OCI-LY1 (cell line): ENCODE measurements around the gene SEMA3C.

Experiments used
- H2AFZ ChIP-seq: fragments of 200-600 bp; sonication (generic), shearing (Covaris generic); 2 replicates; pipeline ENCODE4 v1.6.0; 2014; ENCODE audit warnings: antibody characterized with exemption, mild to moderate bottlenecking, low read length
- H3F3A ChIP-seq: fragments of 200-600 bp; sonication (generic), shearing (Covaris generic); 2 replicates; pipeline ENCODE4 v1.6.0; 2014; ENCODE audit warnings: mild to moderate bottlenecking, antibody characterized with exemption, low read length, moderate library complexity; ENCODE audit not compliant: insufficient read depth
- H3K27ac ChIP-seq: fragments of 200-600 bp; sonication (generic); 2 replicates; pipeline ENCODE4 v1.5.1; 2014; ENCODE audit warnings: low read length, mixed run types, mild to moderate bottlenecking, low read depth; ENCODE audit not compliant: poor library complexity, severe bottlenecking
- H3K27me3 ChIP-seq: fragments of 200-600 bp; sonication (generic); 2 replicates; pipeline ENCODE4 v1.6.0; 2014; ENCODE audit warnings: antibody characterized with exemption, mild to moderate bottlenecking, low read length, moderate library complexity; ENCODE audit not compliant: insufficient read depth
- H3K36me3 ChIP-seq: fragments of 200-600 bp; sonication (generic); 2 replicates; pipeline ENCODE4 v1.6.1; 2014; ENCODE audit warnings: mild to moderate bottlenecking, antibody characterized with exemption, low read length, moderate library complexity, mixed read lengths; ENCODE audit not compliant: insufficient read depth
- H3K4me1 ChIP-seq: fragments of 200-600 bp; sonication (generic); 2 replicates; pipeline ENCODE4 v1.5.1; 2014; ENCODE audit warnings: mild to moderate bottlenecking, low read length, moderate library complexity; ENCODE audit not compliant: insufficient read depth, severe bottlenecking
- H3K4me2 ChIP-seq: fragments of 200-600 bp; sonication (generic), shearing (Covaris generic); 2 replicates; pipeline ENCODE4 v1.6.1; 2014; ENCODE audit warnings: low read length
- H3K4me3 ChIP-seq: fragments of 200-600 bp; sonication (generic); 2 replicates; pipeline ENCODE4 v1.5.1; 2014; ENCODE audit warnings: low read length, low read depth, mild to moderate bottlenecking, mixed read lengths; ENCODE audit not compliant: poor library complexity, severe bottlenecking
- H3K79me2 ChIP-seq: fragments of 200-600 bp; shearing (Covaris generic); 2 replicates; pipeline ENCODE4 v1.6.1; 2016; ENCODE audit warnings: mixed run types, low read length, mixed read lengths; ENCODE audit not compliant: insufficient read depth
- H3K9ac ChIP-seq: fragments of 200-600 bp; sonication (generic), shearing (Covaris generic); 2 replicates; pipeline ENCODE4 v1.6.1; 2014; ENCODE audit warnings: mild to moderate bottlenecking, low read length, mixed read lengths
- H3K9me2 ChIP-seq: fragments of 200-600 bp; sonication (generic), shearing (Covaris generic); 2 replicates; pipeline ENCODE4 v1.6.1; 2014; ENCODE audit warnings: low read depth, mild to moderate bottlenecking, low read length, mixed read lengths
- H3K9me3 ChIP-seq: fragments of 200-600 bp; shearing (Covaris generic); 2 replicates; pipeline ENCODE4 v1.6.1; 2014; ENCODE audit warnings: low read length, mixed read lengths
- H4K20me1 ChIP-seq: fragments of 200-600 bp; sonication (generic), shearing (Covaris generic); 2 replicates; pipeline ENCODE4 v1.6.0; 2016; ENCODE audit warnings: mild to moderate bottlenecking, low read length; ENCODE audit not compliant: insufficient read depth
- CTCF ChIP-seq: fragments of 200-600 bp; sonication (generic), shearing (Covaris generic); IDR thresholded peaks from 2 replicates; pipeline ENCODE4 v1.5.1; 2017; ENCODE audit warnings: mild to moderate bottlenecking, antibody characterized with exemption, low read length, moderate library complexity, mixed read lengths
- EZH2 ChIP-seq: fragments of 200-600 bp; sonication (generic), shearing (Covaris generic); IDR thresholded peaks from 2 replicates; pipeline ENCODE4 v1.8.0; 2017; ENCODE audit warnings: borderline replicate concordance, mixed run types, mild to moderate bottlenecking, antibody characterized with exemption, low read length, moderate library complexity, mixed read lengths

Gene SEMA3C

GRCh38 chr7:80848841-80849240 lies 70.0 kb downstream of the SEMA3C start:
- TF ChIP-seq EZH2 (no peak), CTCF (no peak)
- Histone ChIP-seq H3K4me2 (no peak overlapping the region), H3K36me3 (no peaks in the 10 kb centered on the region), H3K9ac (no peak overlapping the region), H3K4me1 (no peaks in the 10 kb centered on the region), H4K20me1 (no peaks in the 10 kb centered on the region), H3K4me3 (no peak overlapping the region), H3K27me3 (no peaks in the 10 kb centered on the region), H3K79me2 (no peaks in the 10 kb centered on the region), H2AFZ (no peak overlapping the region), H3F3A (no peaks in the 10 kb centered on the region), H3K9me3 (no peaks in the 10 kb centered on the region), H3K9me2 (no peaks in the 10 kb centered on the region), H3K27ac (no peak overlapping the region)

- no peaks in the 10 kb centered on the region for H4K20me1 ChIP-seq
- no peaks in the 10 kb centered on the region for H3K9me2 ChIP-seq
- H3K9ac ChIP-seq, result no peak overlapping the region
- TF ChIP-seq EZH2 (no peak), CTCF (no peak)
- H3K4me3 ChIP-seq, result no peak overlapping the region
- no peak overlapping the region for H3K4me2 ChIP-seq
- H3K9me3 ChIP-seq, result no peaks in the 10 kb centered on the region
- no peaks in the 10 kb centered on the region for H3K79me2 ChIP-seq
- H3K4me1 ChIP-seq, result no peaks in the 10 kb centered on the region
- H3F3A ChIP-seq, result no peaks in the 10 kb centered on the region
- no peak overlapping the region for H3K27ac ChIP-seq
- no peaks in the 10 kb centered on the region for H3K27me3 ChIP-seq
- H2AFZ ChIP-seq, result no peak overlapping the region
- no peaks in the 10 kb centered on the region for H3K36me3 ChIP-seq
Measured at GRCh38 chr7:80847895-80848294, 71.0 kb downstream of the SEMA3C start.

GRCh38 chr7:80847027-80847426 lies 71.8 kb downstream of the SEMA3C start:
- TF ChIP-seq CTCF (no peak), EZH2 (no peak)
- Histone ChIP-seq H3K9me2 (no peaks in the 10 kb centered on the region), H3K79me2 (no peaks in the 10 kb centered on the region), H3K4me3 (no peak overlapping the region), H3K9me3 (no peaks in the 10 kb centered on the region), H3K27ac (no peak overlapping the region), H3K4me1 (no peaks in the 10 kb centered on the region), H3K27me3 (no peaks in the 10 kb centered on the region), H4K20me1 (no peaks in the 10 kb centered on the region), H3K4me2 (no peak overlapping the region), H2AFZ (no peak overlapping the region), H3K36me3 (no peaks in the 10 kb centered on the region), H3K9ac (no peak overlapping the region), H3F3A (no peaks in the 10 kb centered on the region)
